Activated CD8-positive, alpha-beta T cell treated with anti-CD3 and anti-CD28 coated beads, Interleukin-2, amount 10 ng/mL, durations not matched to agents 7 days and 5 days (primary cell): ENCODE data around the gene RGL2. TPM values are rescaled to one million over a fixed set of nuclear protein-coding genes. Genes with fewer than 3 reads are reported as not detected.

Experiments used
- ATAC-seq: fragments of 150-1000 bp; cut with Tn5 transposase; one replicate; pipeline ENCODE4 v1.10.0; 2021; ENCODE audit warnings: moderate library complexity
- CTCF ChIA-PET: fragments of 350-600 bp; sonication (Branson Sonifier 250); formaldehyde crosslinking; loops from one replicate; lab custom pipeline; 2021; ENCODE audit warnings: antibody characterized with exemption; lab: Charles Lee
- POLR2A ChIA-PET: fragments of 350-600 bp; sonication (Branson Sonifier 250); formaldehyde crosslinking; loops from one replicate; lab custom pipeline; 2021; ENCODE audit warnings: antibody characterized with exemption; lab: Charles Lee
- DNase-seq: peaks from one replicate; pipeline ENCODE4 v3.0.0-alpha.2; 2020
- H3K27ac Mint-ChIP-seq: one replicate; pipeline ENCODE4 v1.8.0; 2021; ENCODE audit warnings: mild to moderate bottlenecking, mixed read lengths
- H3K27me3 Mint-ChIP-seq: one replicate; pipeline ENCODE4 v1.8.0; 2021; ENCODE audit warnings: low read depth, mixed read lengths
- H3K36me3 Mint-ChIP-seq: one replicate; pipeline ENCODE4 v1.8.0; 2021; ENCODE audit warnings: low read depth, mixed read lengths
- H3K4me1 Mint-ChIP-seq: one replicate; pipeline ENCODE4 v1.8.0; 2021; ENCODE audit warnings: low read depth, mixed read lengths
- H3K4me3 Mint-ChIP-seq: one replicate; pipeline ENCODE4 v1.8.0; 2021; ENCODE audit warnings: mild to moderate bottlenecking, mixed read lengths
- H3K9me3 Mint-ChIP-seq: one replicate; pipeline ENCODE4 v1.8.0; 2022; ENCODE audit warnings: mixed read lengths; ENCODE audit not compliant: insufficient read depth
- total RNA-seq, 2 experiments: library from RNA; stranded (reverse); gene quantifications; one replicate each; pipeline ENCODE4 v1.2.3, GENCODE V29; 2021

RGL2 gene
- total RNA-seq, 2 experiments from 2014 or later = 50.8 to 58.2 TPM

GRCh38 chr6:33316603-33317418, 18.1 kb upstream of the RGL2 start:
- H3K27ac Mint-ChIP-seq = peak overlapping the region; percentile 74
- peaks cover 83% of the 10 kb centered on the region for H3K4me1 Mint-ChIP-seq
- CTCF ChIA-PET = interaction anchor here (1.0 to 4.6 kb wide), 6 partner anchors 17 to 266 kb away, joined by 3 to 36 read pairs (median 5); no protein-coding TSS in a partner anchor
- POLR2A ChIA-PET = interaction anchor here (0.6 to 4.0 kb wide), 10 partner anchors 16 to 546 kb away, joined by 3 to 34 read pairs (median 4); partner anchors contain the start of genes PFDN6, PHF1, RGL2 and RPS18
- no peak for ATAC-seq
- no peaks in the 10 kb centered on the region for H3K9me3 Mint-ChIP-seq
- peaks cover 82% of the 10 kb centered on the region for H3K36me3 Mint-ChIP-seq
- DNase-seq = peak; percentile 28
- H3K27me3 Mint-ChIP-seq = no peaks in the 10 kb centered on the region
- peak overlapping the region; percentile 71 for H3K4me3 Mint-ChIP-seq

- CTCF ChIA-PET = interaction anchor here (4.6 kb wide), 1 partner anchor 29 kb away, joined by 36 read pairs; no protein-coding TSS in a partner anchor
Measured at GRCh38 chr6:33315793-33316602, 17.3 kb upstream of the RGL2 start.

GRCh38 chr6:33314943-33315792, 16.4 kb upstream of the RGL2 start:
- Mint-ChIP-seq H3K36me3 (peaks cover 75% of the 10 kb centered on the region), H3K27ac (peak overlapping the region; percentile 97), H3K27me3 (no peaks in the 10 kb centered on the region), H3K4me1 (peaks cover 73% of the 10 kb centered on the region), H3K4me3 (peak overlapping the region; percentile 99), H3K9me3 (no peaks in the 10 kb centered on the region)
- no peak for ATAC-seq
- CTCF ChIA-PET = interaction anchor here (4.6 kb wide), 1 partner anchor 30 kb away, joined by 36 read pairs; no protein-coding TSS in a partner anchor
- DNase-seq = no peak
- POLR2A ChIA-PET = interaction anchor here (1.1 kb wide), 1 partner anchor 113 kb away, joined by 3 read pairs; no protein-coding TSS in a partner anchor

More at GRCh38 chr6:33315793-33316602, 17.3 kb upstream of the RGL2 start:
- no peak for ATAC-seq
- POLR2A ChIA-PET = interaction anchor here (1.1 to 4.0 kb wide), 2 partner anchors 28 to 113 kb away, joined by 3 to 34 read pairs; no protein-coding TSS in a partner anchor
- Mint-ChIP-seq H3K9me3 (no peaks in the 10 kb centered on the region), H3K27me3 (no peaks in the 10 kb centered on the region), H3K4me1 (peaks cover 78% of the 10 kb centered on the region), H3K27ac (peak overlapping the region; percentile 74), H3K4me3 (peak overlapping the region; percentile 71), H3K36me3 (peaks cover 78% of the 10 kb centered on the region)
- DNase-seq = no peak

- Mint-ChIP-seq H3K4me1 (peaks cover 66% of the 10 kb centered on the region), H3K4me3 (peak overlapping the region; percentile 99), H3K36me3 (peaks cover 68% of the 10 kb centered on the region), H3K27ac (peak overlapping the region; percentile 97), H3K27me3 (no peaks in the 10 kb centered on the region), H3K9me3 (no peaks in the 10 kb centered on the region)
- POLR2A ChIA-PET = no interaction called here
- DNase-seq (peak; percentile 84), ATAC-seq (peak; percentile 34)
- CTCF ChIA-PET = no interaction called here
Measured at GRCh38 chr6:33314515-33314942, 15.8 kb upstream of the RGL2 start.

GRCh38 chr6:33313709-33314514, 15.2 kb upstream of the RGL2 start, which contains the start of gene TAPBP:
Gene TAPBP (minus strand): TSS chr6:33314078. CDS start chr6:33314041, 37 bp downstream.
- H3K9me3 Mint-ChIP-seq = no peaks in the 10 kb centered on the region

GRCh38 chr6:33313105-33313708, 14.5 kb upstream of the RGL2 start:
- CTCF ChIA-PET = interaction anchor here (1.3 to 2.5 kb wide), 8 partner anchors 12 to 113 kb away, joined by 4 to 19 read pairs (median 6); partner anchors contain the start of genes RGL2, RPS18 and VPS52
- DNase-seq (peak; percentile 53), ATAC-seq (peak; percentile 5)
- H3K36me3 Mint-ChIP-seq = peaks cover 64% of the 10 kb centered on the region
- POLR2A ChIA-PET = interaction anchor here (0.6 to 3.3 kb wide), 16 partner anchors 12 to 467 kb away, joined by 3 to 36 read pairs (median 5); partner anchors contain the start of genes B3GALT4, RGL2, RPS18 and RXRB
- peak overlapping the region; percentile 97 for H3K27ac Mint-ChIP-seq
- peak overlapping the region; percentile 99 for H3K4me3 Mint-ChIP-seq
- H3K4me1 Mint-ChIP-seq = peaks cover 58% of the 10 kb centered on the region
- no peaks in the 10 kb centered on the region for H3K27me3 Mint-ChIP-seq
- no peaks in the 10 kb centered on the region for H3K9me3 Mint-ChIP-seq

More at GRCh38 chr6:33313709-33314514, 15.2 kb upstream of the RGL2 start, which contains the start of gene TAPBP:
- POLR2A ChIA-PET = interaction anchor here (0.7 to 3.3 kb wide), 11 partner anchors 13 to 117 kb away, joined by 3 to 36 read pairs (median 8); partner anchors contain the start of genes B3GALT4, RGL2, RPS18 and VPS52
- H3K27ac Mint-ChIP-seq = peak within 1 kb of the TSS; percentile 97
- ATAC-seq (peak; percentile 57), DNase-seq (peak; percentile 89)
- peaks cover 64% of the 10 kb centered on the region for H3K36me3 Mint-ChIP-seq
- CTCF ChIA-PET = interaction anchor here (1.3 to 2.5 kb wide), 5 partner anchors 15 to 112 kb away, joined by 4 to 19 read pairs (median 6); partner anchors contain the start of gene RGL2
- peaks cover 60% of the 10 kb centered on the region for H3K4me1 Mint-ChIP-seq
- no peaks in the 10 kb centered on the region for H3K27me3 Mint-ChIP-seq
- peak within 1 kb of the TSS; percentile 99 for H3K4me3 Mint-ChIP-seq

GRCh38 chr6:33312361-33313104, 13.8 kb upstream of the RGL2 start:
- Mint-ChIP-seq H3K4me3 (peak overlapping the region; percentile 99), H3K4me1 (peaks cover 52% of the 10 kb centered on the region), H3K9me3 (no peaks in the 10 kb centered on the region), H3K27me3 (no peaks in the 10 kb centered on the region), H3K27ac (peak overlapping the region; percentile 97), H3K36me3 (peaks cover 62% of the 10 kb centered on the region)
- ChIA-PET CTCF (interaction anchor here (1.3 to 2.5 kb wide), 8 partner anchors 11 to 113 kb away, joined by 4 to 19 read pairs (median 6); partner anchors contain the start of genes RGL2, RPS18 and VPS52), POLR2A (interaction anchor here (0.6 to 3.3 kb wide), 17 partner anchors 11 to 466 kb away, joined by 3 to 36 read pairs (median 6); partner anchors contain the start of genes B3GALT4, RGL2, RPS18 and RXRB)
- ATAC-seq (peak; percentile 43), DNase-seq (peak; percentile 92)

GRCh38 chr6:33306356-33306755, 7.6 kb upstream of the RGL2 start:
- ATAC-seq (no peak), DNase-seq (no peak)
- H3K4me1 Mint-ChIP-seq = peaks cover 20% of the 10 kb centered on the region
- no peaks in the 10 kb centered on the region for H3K27me3 Mint-ChIP-seq
- peaks cover 54% of the 10 kb centered on the region for H3K36me3 Mint-ChIP-seq
- H3K4me3 Mint-ChIP-seq = no peak overlapping the region
- no peaks in the 10 kb centered on the region for H3K9me3 Mint-ChIP-seq
- POLR2A ChIA-PET = no interaction called here
- CTCF ChIA-PET = no interaction called here
- H3K27ac Mint-ChIP-seq = peak overlapping the region; percentile 23

GRCh38 chr6:33305052-33305451, 6.3 kb upstream of the RGL2 start:
- Mint-ChIP-seq H3K4me1 (peaks cover 24% of the 10 kb centered on the region), H3K36me3 (peaks cover 58% of the 10 kb centered on the region), H3K4me3 (no peak overlapping the region), H3K27ac (no peak overlapping the region), H3K27me3 (no peaks in the 10 kb centered on the region), H3K9me3 (no peaks in the 10 kb centered on the region)
- ATAC-seq (no peak), DNase-seq (no peak)
- ChIA-PET POLR2A (no interaction called here), CTCF (no interaction called here)
